Measurements from ENCODE around the gene TM4SF4. TPM values are rescaled to one million over a fixed set of nuclear protein-coding genes. Genes with fewer than 3 reads are reported as not detected.
"Not testable (repeated sequence)": the region's sequence is repeated elsewhere in the genome, so short reads cannot be mapped to it uniquely, and the experiment has no call there.

TM4SF4 gene
- total RNA-seq, 1 experiment from 2014 or later, result not detected

GRCh38 chr3:149443545-149443912 lies 31.0 kb upstream of the TM4SF4 start:
- H3K9me3 ChIP-seq (ENCODE audit: control insufficient read depth, low read depth, low read length), result no peaks in the 10 kb centered on the region
- H4K5ac ChIP-seq (ENCODE audit: insufficient read length, low read depth, low read length), result no peak overlapping the region
- peaks cover 2% of the 10 kb centered on the region in 2 experiments; a peak in 2 of 4 replicates for H3K4me1 Mint-ChIP-seq
- H2BK20ac ChIP-seq (ENCODE audit: low read depth, low read length, poor library complexity, severe bottlenecking), result no peak overlapping the region
- no peak overlapping the region for H3K56ac ChIP-seq (ENCODE audit: insufficient read length, low read depth, low read length)
- H3K27ac Mint-ChIP-seq, result no peak overlapping the region
- no peaks in the 10 kb centered on the region for H3K23me2 ChIP-seq (ENCODE audit: insufficient read length, low read depth, low read length, poor library complexity, severe bottlenecking)
- H3K4ac ChIP-seq (ENCODE audit: low read depth, low read length), result no peak overlapping the region
- no peak overlapping the region for H2AK5ac ChIP-seq (ENCODE audit: insufficient read length, low read length)
- no CpG with 5 or more reads among the region's 2 CpGs for WGBS (ENCODE audit: extremely low coverage, insufficient read length, low lambda C conversion rate)
- H3K79me1 ChIP-seq (ENCODE audit: insufficient read depth, low read depth, low read length, poor library complexity, severe bottlenecking), result no peaks in the 10 kb centered on the region
- H3K18ac ChIP-seq (ENCODE audit: insufficient read length, low read depth, low read length), result no peak overlapping the region
- H4K8ac ChIP-seq (replicated peaks; ENCODE audit: insufficient read length, low read depth, low read length), result no peak overlapping the region
- no peak overlapping the region for H3K23ac ChIP-seq (ENCODE audit: insufficient read length, low read depth, low read length)
- no peak for DNase-seq
- no peak overlapping the region for H2BK12ac ChIP-seq (ENCODE audit: insufficient read length, low read depth, low read length)
- no peaks in the 10 kb centered on the region; the same call in 1 of the 2 replicates for H3K27me3 Mint-ChIP-seq (ENCODE audit: low read depth)
- no peak overlapping the region for H3K4me3 Mint-ChIP-seq
- no peak overlapping the region for H3K9ac ChIP-seq (ENCODE audit: extremely low read depth, insufficient read length, low read length)
- no peak overlapping the region for H2BK15ac ChIP-seq (ENCODE audit: low read depth, low read length)
- no peak overlapping the region for H2AFZ ChIP-seq (ENCODE audit: low read length)
- H3T11ph ChIP-seq (ENCODE audit: low read length), result no peak overlapping the region
- no peak overlapping the region for H2BK5ac ChIP-seq (ENCODE audit: insufficient read length, low read length)
- H2BK120ac ChIP-seq (ENCODE audit: low read depth, low read length, poor library complexity, severe bottlenecking), result no peak overlapping the region
- H3K27ac ChIP-seq (ENCODE audit: insufficient read length, low read depth, low read length), result no peak overlapping the region
- H4K91ac ChIP-seq (ENCODE audit: insufficient read length, low read depth, low read length), result no peak overlapping the region
- H3K4me1 ChIP-seq (ENCODE audit: insufficient read depth, low read length), result no peaks in the 10 kb centered on the region
- H3K14ac ChIP-seq (ENCODE audit: insufficient read depth, low read length), result no peak overlapping the region
- no peaks in the 10 kb centered on the region for H4K20me1 ChIP-seq (ENCODE audit: control insufficient read depth, insufficient read depth, insufficient read length)
- no peak for TF ChIP-seq CTCF (conservative IDR thresholded peaks at IDR 0.05)
- no peak overlapping the region for H3K4me2 ChIP-seq (ENCODE audit: insufficient read depth, insufficient read length, low read length)
- H3K27me3 ChIP-seq (ENCODE audit: insufficient read depth, low read length), result no peaks in the 10 kb centered on the region
- H3K79me2 ChIP-seq (ENCODE audit: insufficient read depth, low read length), result no peaks in the 10 kb centered on the region
- peaks cover 0 to 3% (median 1%) of the 10 kb centered on the region in 3 experiments; a peak in 3 of 7 replicates for H3K36me3 Mint-ChIP-seq (ENCODE audit: insufficient read depth in 1 of 3, low read depth in 3 of 3)
- H3K9me3 Mint-ChIP-seq, result peaks cover 6 to 7% of the 10 kb centered on the region in 2 experiments; a peak in 4 of 5 replicates

- not testable (repeated sequence) for H4K5ac ChIP-seq (ENCODE audit: insufficient read length, low read depth, low read length); H3K27me3 Mint-ChIP-seq (ENCODE audit: low read depth); H3K9me3 ChIP-seq (ENCODE audit: control insufficient read depth, low read depth, low read length); H3K27ac Mint-ChIP-seq; H3K18ac ChIP-seq (ENCODE audit: insufficient read length, low read depth, low read length); H3K27me3 ChIP-seq (ENCODE audit: insufficient read depth, low read length); H4K20me1 ChIP-seq (ENCODE audit: control insufficient read depth, insufficient read depth, insufficient read length); H3K23me2 ChIP-seq (ENCODE audit: insufficient read length, low read depth, low read length, poor library complexity, severe bottlenecking); H3K4me1 Mint-ChIP-seq; H2BK120ac ChIP-seq (ENCODE audit: low read depth, low read length, poor library complexity, severe bottlenecking); H3K27ac ChIP-seq (ENCODE audit: insufficient read length, low read depth, low read length); H3K9me3 Mint-ChIP-seq; DNase-seq; H3T11ph ChIP-seq (ENCODE audit: low read length); H2BK20ac ChIP-seq (ENCODE audit: low read depth, low read length, poor library complexity, severe bottlenecking); H4K8ac ChIP-seq (replicated peaks; ENCODE audit: insufficient read length, low read depth, low read length); H2BK15ac ChIP-seq (ENCODE audit: low read depth, low read length); H3K36me3 Mint-ChIP-seq (ENCODE audit: insufficient read depth in 1 of 3, low read depth in 3 of 3); H3K79me1 ChIP-seq (ENCODE audit: insufficient read depth, low read depth, low read length, poor library complexity, severe bottlenecking); H3K4me2 ChIP-seq (ENCODE audit: insufficient read depth, insufficient read length, low read length); H4K91ac ChIP-seq (ENCODE audit: insufficient read length, low read depth, low read length); H3K4me3 Mint-ChIP-seq; H3K79me2 ChIP-seq (ENCODE audit: insufficient read depth, low read length); H3K23ac ChIP-seq (ENCODE audit: insufficient read length, low read depth, low read length); H3K9ac ChIP-seq (ENCODE audit: extremely low read depth, insufficient read length, low read length); H3K4me1 ChIP-seq (ENCODE audit: insufficient read depth, low read length); H2BK12ac ChIP-seq (ENCODE audit: insufficient read length, low read depth, low read length); H2AFZ ChIP-seq (ENCODE audit: low read length); H3K56ac ChIP-seq (ENCODE audit: insufficient read length, low read depth, low read length); H2BK5ac ChIP-seq (ENCODE audit: insufficient read length, low read length); H3K14ac ChIP-seq (ENCODE audit: insufficient read depth, low read length); H2AK5ac ChIP-seq (ENCODE audit: insufficient read length, low read length); H3K4ac ChIP-seq (ENCODE audit: low read depth, low read length)
- no CpG with 5 or more reads among the region's 26 CpGs for WGBS (ENCODE audit: extremely low coverage, insufficient read length, low lambda C conversion rate)
Observed at GRCh38 chr3:149444867-149445266, 29.6 kb upstream of the TM4SF4 start.
